ENCODE results near the gene GPATCH4. TPM values are rescaled to one million over a fixed set of nuclear protein-coding genes. Genes with fewer than 3 reads are reported as not detected.
A peak's percentile ranks its signal among the peaks of the same experiment; 100 is the strongest.

The GPATCH4 gene
- total and polyA plus RNA-seq, 7 experiments from 2014 or later: 33.3 to 59.1 (median 46.1) TPM

DNA sequence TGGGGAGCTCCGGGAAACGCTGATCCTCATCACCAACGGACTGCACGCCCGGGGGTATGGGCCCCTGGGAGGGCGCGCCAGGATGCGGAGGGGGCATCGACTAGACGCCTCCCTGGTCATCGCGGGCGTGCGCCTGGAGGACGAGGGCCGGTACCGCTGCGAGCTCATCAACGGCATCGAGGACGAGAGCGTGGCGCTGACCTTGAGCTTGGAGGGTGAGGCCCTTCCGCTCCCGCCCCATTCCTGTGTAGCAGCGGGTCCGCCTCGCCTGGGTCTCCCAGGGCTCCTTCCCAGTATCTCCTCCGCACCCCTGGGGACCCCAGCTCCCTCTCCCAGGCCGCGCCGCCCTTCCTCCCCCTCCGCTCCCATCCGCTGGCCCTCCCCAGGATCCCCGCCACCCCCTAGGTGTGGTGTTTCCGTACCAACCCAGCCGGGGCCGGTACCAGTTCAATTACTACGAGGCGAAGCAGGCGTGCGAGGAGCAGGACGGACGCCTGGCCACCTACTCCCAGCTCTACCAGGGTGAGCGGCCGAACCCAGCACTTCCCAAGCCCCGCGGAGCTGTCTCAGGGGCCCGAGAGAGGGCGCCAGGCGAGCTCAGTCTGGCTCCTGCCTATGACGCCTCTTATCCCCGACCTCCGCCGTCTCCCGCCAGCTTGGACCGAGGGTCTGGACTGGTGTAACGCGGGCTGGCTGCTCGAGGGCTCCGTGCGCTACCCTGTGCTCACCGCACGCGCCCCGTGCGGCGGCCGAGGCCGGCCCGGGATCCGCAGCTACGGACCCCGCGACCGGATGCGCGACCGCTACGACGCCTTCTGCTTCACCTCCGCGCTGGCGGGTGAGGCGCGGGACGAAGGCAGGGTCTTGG, 22.9 kb upstream of the GPATCH4 start:
- H3K27ac ChIP-seq (ENCODE audit: low read depth, low read length): no peak overlapping the region
- ChIA-PET POLR2A (interaction anchor here (0.7 to 0.9 kb wide), 3 partner anchors 18 to 41 kb away, joined by 3 read pairs; partner anchors contain the start of gene NAXE), CTCF (interaction anchor here (0.6 to 2.0 kb wide), 18 partner anchors 8 to 264 kb away, joined by 3 to 10 read pairs (median 4); partner anchors contain the start of gene NAXE)
- H3K9me3 ChIP-seq (ENCODE audit: control insufficient read depth in 2 of 3, low read length in 3 of 3): no peaks in the 10 kb centered on the region
- peaks cover 8 to 36% of the 10 kb centered on the region in 2 donors for H3K27me3 ChIP-seq (ENCODE audit: control insufficient read depth in 2 of 2, insufficient read depth in 2 of 2, low read length in 2 of 2)
- H3K27me3 Mint-ChIP-seq: peaks cover 55 to 76% (median 65%) of the 10 kb centered on the region in 5 donors
- H3K4me1 Mint-ChIP-seq: peaks cover 7 to 15% (median 12%) of the 10 kb centered on the region in 7 donors
- peaks cover 0 to 1% (median 0%) of the 10 kb centered on the region in 11 donors for H3K9me3 Mint-ChIP-seq
- peak in 5 of 9 donors; percentile 24 to 49 (median 25) for DNase-seq
- no peak overlapping the region for H3K27ac Mint-ChIP-seq
- H3K4me3 ChIP-seq (ENCODE audit: low read length): peak overlapping the region; percentile 39
- no peaks in the 10 kb centered on the region for H3K36me3 ChIP-seq (ENCODE audit: control insufficient read depth in 2 of 3, insufficient read depth in 3 of 3, low read length in 3 of 3)
- no peaks in the 10 kb centered on the region for H3K36me3 Mint-ChIP-seq
- H3K4me3 Mint-ChIP-seq: peak overlapping the region; percentile 20 to 85 (median 60)
- peaks cover 9 to 15% of the 10 kb centered on the region in 2 donors for H3K4me1 ChIP-seq (ENCODE audit: control insufficient read depth in 2 of 2, insufficient read depth in 2 of 2, low read length in 2 of 2)
- ATAC-seq: peak; percentile 63
- intact Hi-C loops (cut with micrococcal nuclease): loop anchor here in 1 of 2 donors (1.0 kb wide), 1 partner anchor 102 kb away; no protein-coding TSS in a partner anchor

DNA sequence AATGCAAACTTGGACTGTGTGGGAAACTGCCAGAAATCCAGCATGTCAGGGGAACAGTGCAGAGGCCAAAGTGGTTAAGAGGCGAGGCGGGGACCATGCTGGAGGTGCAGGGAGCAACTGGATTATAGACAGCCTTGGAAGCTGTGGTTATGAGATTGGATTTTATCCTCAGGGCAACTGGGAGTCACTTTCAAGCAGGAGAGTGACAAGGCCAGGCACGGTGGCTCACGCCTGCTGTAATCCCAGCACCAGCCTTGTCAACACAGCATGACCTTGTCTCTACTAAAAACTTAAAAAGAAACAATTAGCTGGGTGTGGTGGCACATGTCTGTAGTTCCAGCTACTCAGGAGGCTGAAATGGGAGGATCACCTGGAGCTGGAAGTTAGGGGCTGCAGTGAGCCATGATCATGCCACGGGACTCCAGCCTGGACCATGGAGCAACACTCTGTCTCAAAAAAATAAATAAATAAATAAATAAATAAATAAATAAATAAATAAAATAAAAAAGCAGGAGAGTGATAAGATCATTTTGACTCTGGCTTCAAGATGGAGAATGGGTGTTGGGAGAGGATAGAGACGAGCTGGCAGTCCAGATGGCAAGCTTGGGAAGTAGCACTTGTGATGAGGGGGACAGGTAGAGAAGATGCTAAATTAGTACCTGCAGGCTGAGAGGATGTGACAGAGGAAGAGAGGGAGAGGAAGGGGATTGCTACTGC, 21.5 kb upstream of the GPATCH4 start:
- DNase-seq: no peak
- Mint-ChIP-seq H3K4me1 (peaks cover 7 to 16% (median 12%) of the 10 kb centered on the region in 7 donors), H3K36me3 (no peaks in the 10 kb centered on the region), H3K27ac (peak overlapping the region in 1 of 9 donors; percentile 37), H3K27me3 (peaks cover 59 to 77% (median 60%) of the 10 kb centered on the region in 5 donors), H3K4me3 (peak overlapping the region in 9 of 10 donors; percentile 11 to 85 (median 43)), H3K9me3 (peaks cover 0 to 1% (median 0%) of the 10 kb centered on the region in 11 donors)
- POLR2A ChIA-PET: interaction anchor here (0.6 kb wide), 1 partner anchor 1207 kb away, joined by 3 read pairs; no protein-coding TSS in a partner anchor
- ATAC-seq: no peak
- Histone ChIP-seq H3K36me3 (ENCODE audit: control insufficient read depth in 2 of 3, insufficient read depth in 3 of 3, low read length in 3 of 3) (no peaks in the 10 kb centered on the region), H3K27me3 (ENCODE audit: control insufficient read depth in 2 of 2, insufficient read depth in 2 of 2, low read length in 2 of 2) (peaks cover 8 to 36% of the 10 kb centered on the region in 2 donors), H3K4me1 (ENCODE audit: control insufficient read depth in 2 of 2, insufficient read depth in 2 of 2, low read length in 2 of 2) (peaks cover 9 to 15% of the 10 kb centered on the region in 2 donors), H3K27ac (ENCODE audit: low read depth, low read length) (no peak overlapping the region), H3K9me3 (ENCODE audit: control insufficient read depth in 2 of 3, low read length in 3 of 3) (no peaks in the 10 kb centered on the region), H3K4me3 (ENCODE audit: low read length) (no peak overlapping the region)
- CTCF ChIA-PET: interaction anchor here (0.6 to 1.2 kb wide), 3 partner anchors 26 to 267 kb away, joined by 3 read pairs; no protein-coding TSS in a partner anchor
- intact Hi-C loops (cut with micrococcal nuclease): no loop called here

DNA sequence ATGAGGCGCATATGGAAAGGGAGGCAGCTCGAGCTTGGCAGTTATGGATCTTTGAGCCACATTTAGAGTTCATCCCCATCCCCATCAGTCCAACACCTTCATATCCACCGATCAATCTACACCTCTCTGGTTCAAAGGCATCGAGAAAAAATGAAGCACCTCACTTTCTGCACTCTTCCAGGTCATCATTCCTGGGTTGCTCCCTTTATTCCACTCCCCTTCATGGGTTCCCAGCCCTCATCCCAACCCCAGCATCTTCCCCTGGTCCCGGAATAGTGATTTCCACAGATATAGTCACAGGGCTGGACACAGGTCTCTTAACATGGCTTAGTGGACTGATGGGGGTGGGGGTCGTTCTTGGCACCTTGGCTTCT, 18.3 kb upstream of the GPATCH4 start:
- H3K27me3 Mint-ChIP-seq: peaks cover 50 to 80% (median 63%) of the 10 kb centered on the region in 5 donors
- no peaks in the 10 kb centered on the region for H3K36me3 Mint-ChIP-seq
- DNase-seq (no peak), ATAC-seq (no peak)
- Histone ChIP-seq H3K27me3 (ENCODE audit: control insufficient read depth in 2 of 2, insufficient read depth in 2 of 2, low read length in 2 of 2) (peaks cover 0 to 21% of the 10 kb centered on the region in 2 donors), H3K9me3 (ENCODE audit: control insufficient read depth in 2 of 3, low read length in 3 of 3) (no peaks in the 10 kb centered on the region), H3K36me3 (ENCODE audit: control insufficient read depth in 2 of 3, insufficient read depth in 3 of 3, low read length in 3 of 3) (no peaks in the 10 kb centered on the region), H3K4me3 (ENCODE audit: low read length) (no peak overlapping the region), H3K27ac (ENCODE audit: low read depth, low read length) (no peak overlapping the region), H3K4me1 (ENCODE audit: control insufficient read depth in 2 of 2, insufficient read depth in 2 of 2, low read length in 2 of 2) (peaks cover 0 to 6% of the 10 kb centered on the region in 2 donors)
- intact Hi-C loops (cut with micrococcal nuclease): no loop called here
- H3K9me3 Mint-ChIP-seq: no peaks in the 10 kb centered on the region
- H3K27ac Mint-ChIP-seq: no peak overlapping the region
- ChIA-PET CTCF (interaction anchor here (1.0 to 1.4 kb wide), 6 partner anchors 11 to 234 kb away, joined by 3 to 6 read pairs (median 4); no protein-coding TSS in a partner anchor), POLR2A (no interaction called here)
- H3K4me1 Mint-ChIP-seq: peaks cover 0 to 9% (median 5%) of the 10 kb centered on the region in 7 donors
- H3K4me3 Mint-ChIP-seq: no peak overlapping the region

DNA sequence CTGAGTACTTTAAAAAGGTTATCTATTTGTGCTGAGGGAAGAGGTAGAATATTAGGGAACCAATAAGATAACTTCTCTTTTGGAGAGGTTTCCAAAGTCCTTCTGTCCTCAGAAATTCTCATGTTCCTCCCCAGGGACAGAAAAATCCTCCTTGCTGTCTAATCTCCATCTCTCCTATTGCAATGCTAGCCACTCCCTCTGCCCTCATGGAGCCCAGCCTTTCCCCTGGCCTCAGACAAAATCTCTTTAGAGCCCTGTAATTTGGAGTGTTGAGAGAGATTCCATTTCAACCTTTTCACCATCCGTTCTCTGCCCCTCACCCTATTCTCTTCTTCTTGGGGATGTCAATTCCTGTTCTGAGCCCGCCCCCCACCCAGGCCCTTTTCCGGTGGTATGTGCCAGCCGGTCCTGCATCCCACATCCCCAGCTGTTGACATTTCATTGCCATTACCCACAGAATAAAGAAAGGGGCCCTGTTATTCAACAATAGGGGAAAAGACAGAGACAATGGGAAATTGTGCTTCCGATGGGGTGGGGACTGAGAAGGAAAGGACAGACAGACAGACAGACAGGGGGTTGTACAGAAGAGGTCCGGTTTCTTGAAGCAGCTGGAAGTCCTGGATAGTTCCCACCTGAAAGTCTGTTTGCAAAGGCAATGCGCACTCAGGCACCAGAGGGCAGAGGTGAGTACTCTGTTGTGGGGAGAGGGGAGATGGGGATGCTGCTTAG, 17.7 kb upstream of the GPATCH4 start, which contains the start of gene HAPLN2:
Gene HAPLN2, plus strand, starts transcription at position 563 of the 729 bp plus-strand sequence. CDS start 4,076 bp downstream, outside the sequence.
- Histone ChIP-seq H3K36me3 (ENCODE audit: control insufficient read depth in 2 of 3, insufficient read depth in 3 of 3, low read length in 3 of 3) (no peaks in the 10 kb centered on the region), H3K9me3 (ENCODE audit: control insufficient read depth in 2 of 3, low read length in 3 of 3) (no peaks in the 10 kb centered on the region), H3K4me3 (ENCODE audit: low read length) (no peak within 1 kb of the TSS), H3K27ac (ENCODE audit: low read depth, low read length) (no peak within 1 kb of the TSS), H3K27me3 (ENCODE audit: control insufficient read depth in 2 of 2, insufficient read depth in 2 of 2, low read length in 2 of 2) (peaks cover 0 to 17% of the 10 kb centered on the region in 2 donors), H3K4me1 (ENCODE audit: control insufficient read depth in 2 of 2, insufficient read depth in 2 of 2, low read length in 2 of 2) (peaks cover 0 to 1% of the 10 kb centered on the region in 2 donors)
- intact Hi-C loops (cut with micrococcal nuclease): no loop called here
- H3K4me3 Mint-ChIP-seq: no peak within 1 kb of the TSS
- ATAC-seq (no peak), DNase-seq (no peak)
- peaks cover 0 to 7% (median 5%) of the 10 kb centered on the region in 7 donors for H3K4me1 Mint-ChIP-seq
- ChIA-PET CTCF (interaction anchor here (0.7 to 1.4 kb wide), 6 partner anchors 11 to 233 kb away, joined by 3 to 6 read pairs (median 3); no protein-coding TSS in a partner anchor), POLR2A (interaction anchor here (1.0 kb wide), 1 partner anchor 16 kb away, joined by 3 read pairs; no protein-coding TSS in a partner anchor)
- no peak within 1 kb of the TSS for H3K27ac Mint-ChIP-seq
- no peaks in the 10 kb centered on the region for H3K9me3 Mint-ChIP-seq
- H3K27me3 Mint-ChIP-seq: peaks cover 50 to 82% (median 63%) of the 10 kb centered on the region in 5 donors
- H3K36me3 Mint-ChIP-seq: no peaks in the 10 kb centered on the region

DNA sequence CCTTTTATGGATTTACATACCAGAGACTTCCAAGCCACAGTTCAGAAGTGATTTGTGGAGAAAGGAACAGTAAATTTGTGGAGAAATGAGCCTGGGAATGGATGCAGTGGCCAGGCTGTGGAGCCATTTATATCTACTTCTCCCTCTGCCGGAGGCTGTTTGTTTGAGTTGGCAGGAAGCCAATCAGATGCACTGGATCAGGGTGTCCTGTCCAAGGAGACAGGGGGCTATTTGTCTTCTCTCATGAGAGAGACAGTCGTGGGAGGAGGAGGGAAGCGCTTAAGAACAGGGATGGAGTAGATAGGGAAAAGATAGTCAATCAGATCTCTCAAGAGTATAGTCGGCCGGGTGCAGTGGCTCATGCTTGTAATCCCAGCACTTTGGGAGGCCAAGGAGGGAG, 15.2 kb upstream of the GPATCH4 start:
- no peaks in the 10 kb centered on the region for H3K36me3 Mint-ChIP-seq
- POLR2A ChIA-PET: no interaction called here

More for the DNA sequence above, 15.2 kb upstream of the GPATCH4 start:
- H3K27ac Mint-ChIP-seq: peak overlapping the region in 1 of 9 donors; percentile 6
- DNase-seq: no peak
- no peak overlapping the region for H3K4me3 Mint-ChIP-seq
- no peak overlapping the region for H3K27ac ChIP-seq (ENCODE audit: low read depth, low read length)
- peaks cover 38 to 73% (median 48%) of the 10 kb centered on the region in 5 donors for H3K27me3 Mint-ChIP-seq
- intact Hi-C loops (cut with micrococcal nuclease): no loop called here
- CTCF ChIA-PET: interaction anchor here (1.0 to 1.1 kb wide), 2 partner anchors 8 to 230 kb away, joined by 3 read pairs; no protein-coding TSS in a partner anchor
- no peaks in the 10 kb centered on the region for H3K9me3 Mint-ChIP-seq
- no peaks in the 10 kb centered on the region for H3K9me3 ChIP-seq (ENCODE audit: control insufficient read depth in 2 of 3, low read length in 3 of 3)
- H3K4me3 ChIP-seq (ENCODE audit: low read length): no peak overlapping the region
- H3K4me1 Mint-ChIP-seq: peaks cover 0 to 5% (median 0%) of the 10 kb centered on the region in 7 donors
- peaks cover 0 to 5% of the 10 kb centered on the region in 2 donors for H3K27me3 ChIP-seq (ENCODE audit: control insufficient read depth in 2 of 2, insufficient read depth in 2 of 2, low read length in 2 of 2)
- ATAC-seq: no peak
- no peaks in the 10 kb centered on the region for H3K4me1 ChIP-seq (ENCODE audit: control insufficient read depth in 2 of 2, insufficient read depth in 2 of 2, low read length in 2 of 2)
- no peaks in the 10 kb centered on the region for H3K36me3 ChIP-seq (ENCODE audit: control insufficient read depth in 2 of 3, insufficient read depth in 3 of 3, low read length in 3 of 3)
